MM.1S (cell line): ENCODE data around the gene IL33.

Source experiments
- CTCF ChIP-seq: fragments of 300-600 bp; sonication (generic); IDR thresholded peaks from 2 replicates; pipeline ENCODE4 v1.5.1; 2016; ENCODE audit warnings: antibody characterized with exemption, low read length, mixed read lengths
- EZH2 ChIP-seq: fragments of 300-600 bp; sonication (generic); optimal IDR thresholded peaks from 2 replicates; pipeline ENCODE3; 2017; ENCODE audit warnings: low read depth, mild to moderate bottlenecking, antibody characterized with exemption, low read length, mixed read lengths
- EZH2phosphoT487 ChIP-seq: fragments of 300-600 bp; sonication (generic); IDR thresholded peaks from 2 replicates; pipeline ENCODE4 v1.6.1; 2018; ENCODE audit warnings: antibody characterized with exemption, low read length

DNA sequence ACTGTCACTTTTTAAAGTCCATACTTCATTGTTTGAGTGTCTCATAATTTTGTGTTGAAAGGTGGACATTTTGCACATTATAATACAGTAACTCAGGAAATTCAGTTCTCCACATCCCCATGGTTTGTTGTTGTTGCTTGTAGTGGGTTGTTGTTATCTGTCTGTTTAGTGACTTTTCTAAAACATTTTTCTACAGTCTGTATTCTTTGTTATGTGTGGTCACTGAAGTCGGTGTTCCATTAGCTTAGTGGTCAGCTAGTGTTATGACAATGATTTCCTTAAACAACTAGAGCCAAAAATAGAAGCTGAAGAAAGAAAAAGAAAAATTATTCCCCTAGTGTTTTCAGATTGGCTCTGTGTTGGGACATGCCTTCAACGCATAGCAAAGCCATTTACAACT lies 5.6 kb upstream of the IL33 start:
- TF ChIP-seq CTCF (no peak), EZH2phosphoT487 (no peak), EZH2 (no peak)
